HG02884 (cell line): Measurements from ENCODE around the gene HHLA2.
A peak's percentile ranks its signal among the peaks of the same experiment; 100 is the strongest.
"Not testable (repeated sequence)": the region's sequence is repeated elsewhere in the genome, so short reads cannot be mapped to it uniquely, and the experiment has no call there.

Source experiments
- ATAC-seq: cut with Tn5 transposase; IDR thresholded peaks from one replicate; pipeline ENCODE4 v1.9.1; 2021; ENCODE audit warnings: mild to moderate bottlenecking, moderate library complexity; ENCODE audit not compliant: unreplicated experiment

HHLA2 gene

DNA sequence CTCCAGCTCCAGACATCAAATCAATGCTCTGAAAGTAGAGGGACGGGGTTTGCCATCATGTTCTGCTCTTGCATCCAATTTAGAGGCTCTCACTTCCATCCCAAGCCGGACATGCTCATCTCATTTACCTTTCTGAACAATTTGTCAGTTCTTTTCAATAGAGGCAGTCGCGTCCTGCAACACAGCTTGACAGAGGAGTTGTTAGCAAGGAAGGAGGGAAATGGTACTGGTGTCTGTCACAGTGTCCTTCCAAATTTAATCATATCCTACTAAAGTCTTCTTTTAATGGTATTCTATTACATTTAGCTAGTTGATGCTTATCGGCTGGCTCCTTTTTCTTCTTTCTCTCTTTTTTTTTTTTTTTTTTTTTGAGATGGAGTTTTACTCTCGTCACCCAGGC is 45.6 kb downstream of the HHLA2 start:
- ATAC-seq, result no peak

DNA sequence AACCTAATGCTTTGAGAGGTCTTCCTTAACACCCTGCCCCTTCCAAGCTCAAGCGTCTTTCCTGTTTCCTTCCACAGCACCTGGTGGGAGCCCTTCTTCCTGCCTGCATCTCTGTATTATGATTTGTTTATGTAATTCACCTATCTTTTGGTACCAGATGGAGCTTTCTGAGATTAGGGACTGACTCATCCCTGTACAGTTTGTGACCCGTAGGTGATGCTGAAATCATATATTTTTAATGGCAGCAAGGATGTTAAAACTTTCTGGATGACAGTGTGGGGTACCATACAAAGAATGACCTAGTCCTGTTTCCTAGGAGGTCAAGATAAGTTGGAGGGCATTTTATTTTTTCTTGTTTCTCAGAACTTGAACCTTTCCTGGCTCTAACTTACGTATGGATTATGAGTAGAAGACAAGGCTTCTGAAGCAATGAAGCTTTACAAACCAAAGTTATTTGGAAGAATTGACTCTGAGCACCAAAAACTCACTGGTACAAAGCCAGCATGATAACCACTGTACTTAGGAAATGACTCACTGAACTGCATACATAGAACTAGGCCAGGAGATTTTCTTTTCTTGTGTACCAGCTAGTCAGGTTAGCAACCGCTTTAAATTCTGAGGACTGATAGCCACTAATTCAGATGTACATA is 46.6 kb downstream of the HHLA2 start:
- ATAC-seq, result peak; percentile 84

DNA sequence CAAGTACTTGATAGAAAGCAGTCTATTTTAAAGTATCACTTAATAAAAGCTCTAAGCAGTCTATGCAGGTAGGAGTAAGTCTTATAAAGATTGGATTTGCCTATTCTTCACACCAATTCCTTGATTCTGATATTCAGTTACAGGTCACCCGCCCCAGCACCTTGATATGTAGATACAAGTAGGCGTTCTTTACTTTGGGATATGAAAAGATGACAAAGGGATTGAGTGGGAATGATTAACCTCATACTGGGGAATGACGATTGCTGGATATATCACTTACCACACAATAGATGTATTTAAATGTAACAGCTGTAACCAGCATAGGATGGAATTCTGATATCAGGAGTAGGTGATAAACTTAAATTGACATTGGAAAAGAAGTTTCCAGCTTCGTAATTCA is 47.1 kb downstream of the HHLA2 start:
- no peak for ATAC-seq

DNA sequence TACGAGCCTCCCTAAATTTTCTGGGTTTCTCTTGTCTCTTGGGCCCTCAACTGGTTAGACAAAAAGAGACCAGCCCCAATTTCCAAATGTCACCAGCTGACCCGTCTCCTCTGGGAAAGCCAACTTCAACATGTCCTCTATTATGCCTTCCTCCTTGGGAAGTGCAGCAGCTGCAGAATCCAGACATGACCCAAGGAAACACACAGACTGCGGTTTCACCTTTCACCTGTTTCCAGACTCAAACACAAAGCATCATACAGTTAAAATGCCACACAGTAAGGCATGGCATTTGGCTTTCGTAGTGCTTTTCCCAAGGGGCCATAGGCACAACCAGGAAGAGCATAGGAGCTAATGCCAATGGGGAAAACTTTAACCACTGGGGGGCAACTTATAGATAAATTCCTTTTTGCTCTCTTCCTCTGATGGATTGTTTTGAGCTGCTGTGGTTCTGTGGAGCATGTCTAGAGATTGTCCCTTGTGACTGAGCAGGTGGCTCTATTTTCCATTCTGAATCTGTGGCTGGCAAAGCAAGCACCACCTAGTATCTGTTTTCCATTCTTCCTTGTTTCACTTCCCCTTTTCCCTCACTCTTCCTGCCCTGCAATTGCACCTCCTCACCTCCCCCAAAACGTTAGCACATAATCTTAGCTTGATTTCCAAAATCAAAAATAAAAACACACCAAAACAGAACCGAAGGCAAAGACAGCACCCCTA is 49.3 kb downstream of the HHLA2 start:
- ATAC-seq, result no peak

DNA sequence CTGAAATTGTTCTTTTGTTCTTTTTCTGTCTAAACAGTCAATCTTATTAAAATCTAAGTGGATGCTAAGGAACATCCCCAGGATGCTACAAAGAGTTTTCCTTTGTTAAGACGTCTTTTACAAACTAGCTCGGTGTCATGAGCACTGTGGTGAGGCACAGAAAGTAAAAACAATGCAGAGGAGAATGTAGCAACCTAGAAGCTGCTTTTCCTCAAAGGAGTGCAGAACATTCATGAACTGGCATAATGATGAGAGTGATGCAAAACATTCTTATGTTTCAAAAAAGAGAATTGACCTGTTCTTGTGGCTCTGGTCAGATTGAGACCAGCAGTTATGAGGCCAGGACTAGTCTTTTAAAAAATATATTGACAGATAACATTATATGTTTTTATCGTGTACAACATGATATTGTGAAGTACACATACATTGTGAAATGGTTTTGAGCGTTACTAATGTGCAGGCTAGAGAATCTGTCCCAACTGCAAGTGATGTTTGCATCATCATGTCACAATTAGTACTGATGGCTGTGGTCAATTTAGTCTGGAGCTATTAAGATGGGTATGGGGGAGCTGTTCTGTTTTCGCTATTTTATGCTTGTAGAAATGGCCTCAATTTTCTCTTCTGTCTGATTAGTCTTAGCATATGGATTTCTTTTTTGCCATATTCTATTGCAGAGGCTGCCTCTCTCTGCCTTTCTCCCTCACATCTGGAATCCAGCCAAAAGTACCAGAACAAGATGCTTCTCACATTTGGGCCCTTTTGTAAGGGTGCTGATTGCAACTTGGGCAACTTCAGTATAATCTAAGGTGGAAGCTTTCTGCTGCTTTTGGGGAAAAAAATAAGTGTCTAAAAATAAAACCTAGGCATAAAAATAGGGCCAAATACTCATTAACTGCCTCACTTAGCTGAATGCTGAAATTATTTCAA is 50.2 kb downstream of the HHLA2 start:
- no peak for ATAC-seq

DNA sequence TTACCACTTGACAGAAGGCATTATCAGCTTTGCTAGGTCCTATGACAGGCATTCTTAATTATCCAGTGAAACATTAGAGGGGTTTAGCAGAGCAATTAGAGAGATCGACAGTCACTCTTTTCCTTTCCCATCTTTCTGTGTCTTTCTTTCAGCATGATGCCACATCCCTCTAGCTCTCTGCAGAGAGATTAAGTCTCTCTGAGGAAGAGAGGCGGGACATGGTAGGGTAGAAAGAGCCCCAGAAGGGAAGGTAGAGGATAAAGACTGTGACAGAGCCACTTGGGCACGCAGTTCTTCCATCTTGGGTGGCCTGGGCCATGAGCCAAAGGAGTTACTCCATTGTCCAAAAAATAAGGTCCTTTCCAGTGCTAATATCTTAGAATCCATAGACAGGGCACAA is 55.8 kb downstream of the HHLA2 start:
- no peak for ATAC-seq

DNA sequence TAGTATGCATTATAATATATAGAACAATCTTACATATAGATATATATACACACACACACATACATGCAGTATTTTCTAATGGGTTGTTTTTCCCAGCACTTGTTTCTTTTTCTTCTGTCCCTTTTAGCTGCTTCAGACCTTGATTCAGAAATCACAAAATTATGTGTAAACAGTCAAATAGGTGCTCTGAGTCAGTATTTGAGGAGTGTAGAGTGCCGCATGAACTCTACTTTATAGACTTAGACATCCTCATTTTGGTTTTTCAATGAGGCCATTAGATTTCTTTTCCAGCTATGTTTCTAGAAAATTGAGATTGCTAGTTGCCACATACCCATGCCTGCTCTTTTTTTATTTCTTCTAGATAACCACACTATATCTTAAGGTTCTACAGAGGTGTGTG is 58.2 kb downstream of the HHLA2 start:
- ATAC-seq, result no peak

DNA sequence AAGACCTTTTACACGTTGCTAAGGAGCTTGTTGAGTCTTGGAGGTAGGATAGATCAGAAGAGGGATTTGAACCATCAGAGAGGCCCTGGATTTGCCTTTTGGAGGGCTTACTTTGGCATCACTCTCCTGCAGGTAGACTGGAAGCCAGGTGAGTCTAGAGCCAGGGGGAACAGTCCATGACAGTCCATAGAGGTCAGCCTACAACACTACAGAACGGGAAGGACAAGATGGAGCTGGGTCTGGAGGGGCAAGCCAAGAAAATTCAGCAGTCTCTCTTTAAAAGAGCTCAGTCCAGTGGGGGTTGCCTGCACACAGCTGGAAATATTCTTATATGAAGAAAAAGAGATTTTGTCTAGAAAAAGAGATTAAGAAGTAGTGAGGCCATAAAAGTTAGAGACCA is 60.7 kb downstream of the HHLA2 start:
- no peak for ATAC-seq

DNA sequence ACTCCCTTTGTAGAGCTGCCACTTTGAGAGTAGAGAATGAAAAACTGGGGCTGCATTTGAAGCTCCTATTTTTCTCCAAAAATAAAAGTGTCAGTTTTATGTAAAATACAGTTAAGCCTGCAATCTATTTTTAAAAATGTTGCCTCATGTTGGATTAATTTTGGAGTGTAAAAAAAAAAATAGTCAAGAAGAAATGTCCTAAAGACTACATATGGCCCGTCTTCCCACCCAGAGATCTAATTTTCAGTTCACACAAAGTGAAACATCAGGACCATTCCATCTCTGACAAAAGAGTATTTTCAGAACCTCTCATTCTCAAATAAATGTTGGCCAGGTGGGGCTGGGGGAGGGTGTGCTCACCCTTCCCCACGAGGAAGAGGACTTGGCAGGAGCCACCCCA is 62.7 kb downstream of the HHLA2 start:
- no peak for ATAC-seq

DNA sequence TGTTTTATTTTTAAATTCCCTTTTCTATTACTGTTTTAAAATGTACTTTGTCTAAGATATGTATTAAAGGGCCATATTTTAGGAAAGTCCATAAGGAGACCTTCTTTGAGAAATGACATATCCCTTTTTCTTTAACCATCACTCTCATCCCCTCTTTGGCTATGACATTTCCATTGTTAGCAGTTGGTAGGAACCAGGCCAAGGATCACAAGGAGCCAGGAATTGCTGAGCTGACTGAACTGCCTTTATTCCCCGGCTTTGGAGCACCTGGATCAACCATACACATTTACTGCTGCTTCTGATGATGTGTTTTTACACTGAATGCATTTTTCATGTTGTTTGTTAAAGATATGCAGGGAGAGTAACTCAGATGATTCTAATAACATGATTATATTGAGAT is 79.7 kb downstream of the HHLA2 start:
- no peak for ATAC-seq

DNA sequence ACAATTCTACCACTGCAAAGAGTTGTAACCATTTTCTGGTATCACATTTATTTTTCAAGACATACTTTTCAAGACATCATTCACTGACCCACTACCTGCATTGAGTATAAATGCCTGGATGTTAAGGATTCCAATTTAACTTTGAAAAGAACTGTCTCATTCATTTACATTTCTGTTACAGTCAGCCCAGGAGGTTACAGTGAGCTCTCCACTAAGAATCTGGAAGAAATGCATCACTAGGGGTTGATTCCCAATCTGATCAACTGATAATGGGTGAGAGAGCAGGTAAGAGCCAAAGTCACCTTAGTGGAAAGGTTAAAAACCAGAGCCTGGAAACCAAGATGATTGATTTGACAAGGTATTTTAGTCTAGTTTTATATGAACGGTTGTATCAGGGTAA is 81.0 kb downstream of the HHLA2 start:
- no peak for ATAC-seq

DNA sequence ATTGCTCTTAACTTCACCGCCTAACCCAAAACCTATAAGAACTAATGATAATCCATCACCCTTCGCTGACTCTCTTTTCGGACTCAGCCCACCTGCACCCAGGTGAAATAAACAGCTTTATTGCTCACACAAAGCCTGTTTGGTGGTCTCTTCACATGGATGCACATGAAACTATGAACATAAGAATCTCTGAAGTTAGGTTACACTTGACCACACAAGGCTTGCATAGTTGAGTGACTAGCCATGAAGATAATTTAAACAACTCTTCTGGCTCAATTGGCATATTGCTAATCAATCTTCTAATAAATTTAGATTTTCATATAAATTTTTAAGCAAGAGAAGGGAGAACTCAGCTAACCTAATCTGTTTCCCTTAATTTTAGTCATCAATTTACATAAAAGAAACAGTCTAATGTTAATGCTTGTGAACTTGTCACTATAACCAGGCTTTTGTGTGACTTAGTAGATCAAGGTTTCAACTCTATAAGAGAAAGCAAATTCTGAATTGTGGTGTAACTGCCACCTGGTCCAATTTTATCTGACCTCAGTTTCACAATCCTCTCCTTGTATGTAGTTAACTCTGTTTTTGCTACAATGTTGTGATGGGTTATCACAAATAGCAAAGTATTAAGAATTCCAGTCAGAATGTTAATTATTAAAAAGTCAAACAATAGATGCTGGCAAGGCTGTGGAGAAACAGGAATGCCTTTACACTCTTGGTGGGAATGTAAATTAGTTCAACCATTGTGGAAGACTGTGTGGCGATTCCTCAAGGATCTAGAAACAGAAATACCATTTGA is 82.0 kb downstream of the HHLA2 start:
- peak; percentile 59 for ATAC-seq

DNA sequence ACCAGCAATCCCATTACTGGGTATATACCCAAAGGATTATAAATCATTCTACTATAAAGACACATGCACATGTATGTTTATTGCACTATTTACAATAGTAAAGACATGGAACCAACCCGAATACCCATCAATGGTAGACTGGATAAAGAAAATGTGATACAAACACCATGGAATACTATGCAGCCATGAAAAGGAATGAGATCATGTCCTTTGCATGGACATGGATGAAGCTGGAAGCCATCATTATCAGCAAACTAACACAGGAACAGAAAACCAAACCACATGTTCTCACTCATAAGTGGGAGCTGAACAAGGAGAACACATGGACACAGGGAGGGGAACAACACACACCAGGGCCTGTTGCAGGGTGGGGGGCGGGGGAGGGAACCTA is 82.6 kb downstream of the HHLA2 start:
- ATAC-seq, result not testable (repeated sequence)

DNA sequence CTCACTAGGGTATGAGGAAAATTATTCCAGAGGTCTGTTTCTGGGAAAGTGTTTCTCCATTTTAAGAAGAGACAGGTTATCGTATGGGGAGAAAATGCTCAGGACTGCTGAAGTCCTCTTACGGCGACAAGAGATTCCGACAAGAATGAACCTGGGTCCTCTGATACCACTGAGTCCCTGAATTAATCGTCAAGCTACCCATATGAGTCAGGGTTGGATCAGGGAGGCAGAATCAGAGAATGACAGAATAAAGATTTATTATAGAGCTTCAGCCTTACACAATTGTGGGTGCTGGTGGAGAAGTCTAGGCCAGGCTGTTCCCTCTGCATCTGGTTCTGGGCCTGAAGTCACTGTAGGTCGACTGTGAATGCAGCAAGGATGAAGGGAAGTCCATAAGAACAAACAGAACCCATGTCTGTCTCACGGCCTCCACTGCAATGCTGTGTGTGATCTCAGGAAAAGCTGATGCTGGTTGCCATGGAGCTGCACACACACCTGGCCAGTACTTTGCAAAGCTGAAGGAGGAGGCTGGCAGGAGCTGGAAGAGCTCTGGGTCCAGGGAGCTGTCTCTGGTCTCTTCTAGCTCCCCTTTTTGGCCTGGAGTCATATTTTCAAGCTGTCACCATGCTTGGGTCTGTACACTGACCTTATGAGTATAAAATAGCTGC is 83.9 kb downstream of the HHLA2 start:
- no peak for ATAC-seq

DNA sequence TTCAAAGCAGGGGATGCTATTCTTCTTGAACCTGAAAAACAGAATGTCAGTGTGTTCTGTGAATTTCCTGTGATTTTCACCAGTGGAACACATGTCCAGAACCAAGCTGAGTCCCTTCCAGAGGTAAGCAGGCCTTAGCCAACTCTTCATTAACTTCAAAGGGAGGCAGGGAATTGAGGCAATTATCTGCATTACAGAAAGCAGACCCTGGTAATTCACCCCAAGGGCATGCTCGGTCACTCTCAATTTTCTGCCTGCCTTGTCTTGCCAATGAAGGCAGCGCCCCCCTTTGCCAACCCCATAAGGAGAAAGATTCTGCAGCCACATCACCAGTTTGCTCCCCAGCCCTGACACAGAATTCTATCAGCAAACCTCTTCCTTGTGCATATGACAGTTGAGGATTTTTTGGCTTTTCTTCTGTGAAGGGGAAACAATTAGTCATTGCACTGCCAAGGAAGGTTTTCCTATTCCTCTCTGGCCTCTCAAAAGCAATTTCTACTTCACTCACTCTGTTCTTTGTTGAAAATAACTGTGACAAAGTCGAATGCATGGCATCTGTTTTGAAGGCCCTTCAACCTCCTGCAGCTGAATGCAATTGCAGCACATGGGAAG is 85.3 kb downstream of the HHLA2 start:
- no peak for ATAC-seq

DNA sequence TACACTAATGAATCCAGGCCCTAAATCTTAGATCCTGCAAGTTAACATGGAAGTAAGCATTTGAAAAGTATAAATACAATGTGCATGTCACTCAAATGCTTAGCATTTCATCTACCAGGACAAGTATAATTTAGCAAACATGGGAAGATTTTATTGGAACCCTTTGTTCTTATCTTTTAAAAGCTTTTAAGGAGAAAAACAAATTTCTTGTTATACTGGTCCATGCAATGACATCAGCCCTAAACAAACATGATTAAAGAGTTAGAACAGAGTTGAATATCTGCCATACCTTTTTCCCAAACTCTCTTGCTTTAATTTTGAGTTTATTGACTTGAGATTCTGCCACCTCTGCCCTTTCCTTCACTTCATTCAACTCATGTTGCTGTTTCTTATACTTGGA is 87.0 kb downstream of the HHLA2 start:
- ATAC-seq, result no peak

DNA sequence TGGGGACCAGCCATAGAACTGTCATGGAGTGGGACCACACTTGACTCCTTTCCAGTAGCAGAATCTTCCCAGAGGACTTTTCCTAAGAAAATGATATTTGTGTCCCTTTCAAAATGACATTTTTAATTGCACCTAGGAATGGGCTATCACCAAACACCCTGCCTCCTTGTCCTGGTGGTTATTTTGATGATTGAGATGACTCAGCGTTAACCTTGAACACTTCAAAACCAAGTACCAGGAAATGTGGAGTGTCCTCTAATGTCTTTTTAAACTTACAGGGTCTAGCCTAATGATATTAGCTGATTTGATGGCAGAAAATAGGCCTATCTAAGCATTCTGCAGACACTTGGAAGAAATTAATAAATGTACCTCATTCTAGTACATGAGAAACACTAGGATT is 90.7 kb downstream of the HHLA2 start:
- ATAC-seq, result no peak

DNA sequence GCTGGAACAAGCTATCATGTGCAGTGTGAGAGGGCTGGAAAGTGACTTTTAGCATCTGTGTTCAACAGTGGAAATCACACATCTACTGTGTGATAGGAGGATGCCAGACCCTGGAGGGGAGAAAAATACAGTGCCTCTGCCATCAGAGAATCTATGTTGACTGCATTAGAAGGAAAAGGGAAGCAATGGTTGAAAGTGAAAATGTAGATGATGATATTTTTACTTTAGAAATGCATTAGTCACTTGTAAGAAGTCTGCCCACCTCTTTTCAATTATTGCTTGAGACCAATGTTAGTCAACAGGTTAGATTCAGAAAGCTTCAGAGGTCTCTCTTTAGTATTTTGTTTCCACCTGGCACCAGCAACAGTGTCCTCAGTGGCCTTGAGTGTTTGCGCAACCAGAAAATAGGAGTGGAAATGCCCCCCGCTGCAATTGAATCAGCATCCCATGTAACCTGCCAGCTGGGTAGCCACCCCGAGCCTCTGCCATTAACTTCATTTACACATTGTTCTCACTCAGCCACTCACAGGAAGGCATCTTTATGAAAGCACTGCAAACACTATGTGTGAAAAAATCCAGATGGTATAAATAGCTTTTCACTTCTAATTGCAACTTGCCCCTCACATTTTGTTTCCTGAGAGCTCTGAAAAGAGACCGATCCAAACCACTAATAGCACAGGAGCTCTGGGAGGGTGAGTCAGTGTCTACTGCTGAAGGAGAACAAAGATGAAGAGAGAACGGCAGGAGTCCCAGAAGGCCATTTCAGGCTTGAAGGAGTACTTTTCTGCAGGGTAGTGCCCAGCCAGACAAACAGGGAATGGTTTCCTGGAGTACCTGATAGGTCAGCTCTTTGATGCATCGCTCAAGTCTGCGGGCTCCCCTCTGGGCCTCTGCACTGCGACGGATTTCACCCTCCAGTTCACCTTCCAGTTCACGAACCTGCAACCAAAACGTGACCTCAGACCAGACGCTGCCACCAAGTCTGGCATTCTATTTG is 92.1 kb downstream of the HHLA2 start:
- peak; percentile 74 for ATAC-seq

DNA sequence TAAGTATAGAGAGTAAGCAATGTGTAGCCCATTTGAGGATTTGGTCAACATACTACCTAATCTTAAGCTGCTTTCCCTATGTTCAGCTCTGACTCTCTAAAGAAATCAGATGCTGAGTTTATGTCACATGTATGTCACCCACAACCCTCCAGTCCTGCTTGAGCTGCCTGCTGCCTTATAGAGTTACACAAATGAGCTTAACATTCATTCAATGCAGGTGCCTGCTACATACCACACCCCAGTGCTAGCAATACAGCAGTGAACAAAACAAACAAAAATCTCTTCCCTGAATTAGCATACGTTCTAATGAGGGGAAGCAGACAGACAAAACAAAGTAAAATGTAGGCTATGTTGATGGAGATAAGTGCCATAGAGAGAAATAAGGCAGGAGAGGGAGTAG is 93.0 kb downstream of the HHLA2 start:
- no peak for ATAC-seq
